ENCODE measurements around the gene KIAA0586.

KIAA0586 gene

DNA sequence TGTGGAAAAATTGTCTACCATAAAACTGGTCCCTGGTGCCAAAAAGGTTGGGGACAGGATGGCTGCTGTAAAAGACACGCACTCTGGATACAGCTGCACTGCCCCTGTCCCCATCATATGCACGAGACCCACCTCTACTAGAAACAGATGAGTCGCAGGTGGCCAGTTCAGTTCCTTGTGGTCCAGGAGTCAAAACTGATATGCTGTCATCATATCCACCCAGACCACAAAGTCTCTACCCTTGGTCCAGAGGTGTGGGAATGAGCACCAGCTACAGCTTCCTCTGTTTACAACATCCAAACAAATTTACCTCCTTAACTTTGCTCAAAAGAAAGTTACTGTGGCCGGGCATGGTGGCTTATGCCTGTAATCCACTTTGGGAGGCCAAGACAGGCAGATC is 166.5 kb downstream of the KIAA0586 start:
- DNase-seq (ENCODE audit: low read depth in 3 of 3, low spot score in 1 of 3), result no peak

DNA sequence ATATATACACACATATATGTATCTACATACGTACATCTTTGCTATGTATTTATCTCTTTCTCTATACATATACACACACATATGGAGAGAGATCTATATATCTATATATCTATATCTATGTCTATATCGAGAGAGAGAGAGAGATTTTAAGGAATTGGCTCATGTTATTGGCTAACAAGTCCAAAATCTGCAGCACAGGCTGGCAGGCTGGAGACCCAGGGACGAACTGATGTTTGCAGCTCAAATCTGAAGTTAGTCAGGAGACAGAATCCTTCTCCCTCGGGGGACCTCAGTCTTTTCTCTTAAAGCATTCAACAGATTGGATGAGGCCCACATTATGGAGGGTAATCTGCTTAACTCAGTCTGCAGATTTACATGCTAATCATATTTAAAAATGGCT is 169.5 kb downstream of the KIAA0586 start:
- DNase-seq (ENCODE audit: low read depth in 3 of 3, low spot score in 1 of 3), result no peak

DNA sequence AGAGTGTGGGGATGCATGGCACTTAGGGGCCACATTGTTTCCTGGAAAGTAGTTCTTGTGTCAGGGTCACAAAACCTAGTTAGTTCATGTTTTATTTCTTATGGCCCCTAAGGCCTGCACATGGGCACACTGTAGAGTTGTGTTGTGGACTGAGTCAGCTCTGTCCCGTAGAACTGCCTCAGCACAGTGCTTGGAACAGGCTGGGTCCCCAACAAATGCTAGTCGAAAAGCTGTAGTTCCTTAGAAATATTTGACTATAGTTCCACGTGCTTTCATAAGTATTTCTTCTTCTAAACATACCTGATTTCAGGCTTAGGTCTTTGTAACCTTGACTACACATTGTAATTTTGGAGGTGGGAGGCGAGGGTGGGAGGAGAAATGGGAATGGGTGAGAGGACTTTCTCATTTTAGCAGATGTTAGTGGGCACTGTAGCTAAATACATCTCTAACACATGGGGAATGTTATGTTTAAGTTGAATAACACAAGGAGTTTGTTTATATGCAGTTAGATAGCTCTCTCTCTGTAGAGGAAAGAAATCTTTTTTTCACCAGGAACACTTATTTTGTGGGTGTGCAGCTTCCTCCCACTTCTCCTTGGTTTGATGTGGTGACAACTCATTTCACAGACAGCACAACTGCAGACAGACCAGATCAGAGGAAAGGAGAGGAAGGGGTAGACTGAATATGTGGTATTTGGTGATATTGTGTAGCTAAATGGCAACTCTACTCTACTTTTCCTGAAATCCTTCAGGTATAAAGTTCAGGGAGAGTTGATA is 170.7 kb downstream of the KIAA0586 start:
- no peak for DNase-seq (ENCODE audit: low read depth in 3 of 3, low spot score in 1 of 3)

DNA sequence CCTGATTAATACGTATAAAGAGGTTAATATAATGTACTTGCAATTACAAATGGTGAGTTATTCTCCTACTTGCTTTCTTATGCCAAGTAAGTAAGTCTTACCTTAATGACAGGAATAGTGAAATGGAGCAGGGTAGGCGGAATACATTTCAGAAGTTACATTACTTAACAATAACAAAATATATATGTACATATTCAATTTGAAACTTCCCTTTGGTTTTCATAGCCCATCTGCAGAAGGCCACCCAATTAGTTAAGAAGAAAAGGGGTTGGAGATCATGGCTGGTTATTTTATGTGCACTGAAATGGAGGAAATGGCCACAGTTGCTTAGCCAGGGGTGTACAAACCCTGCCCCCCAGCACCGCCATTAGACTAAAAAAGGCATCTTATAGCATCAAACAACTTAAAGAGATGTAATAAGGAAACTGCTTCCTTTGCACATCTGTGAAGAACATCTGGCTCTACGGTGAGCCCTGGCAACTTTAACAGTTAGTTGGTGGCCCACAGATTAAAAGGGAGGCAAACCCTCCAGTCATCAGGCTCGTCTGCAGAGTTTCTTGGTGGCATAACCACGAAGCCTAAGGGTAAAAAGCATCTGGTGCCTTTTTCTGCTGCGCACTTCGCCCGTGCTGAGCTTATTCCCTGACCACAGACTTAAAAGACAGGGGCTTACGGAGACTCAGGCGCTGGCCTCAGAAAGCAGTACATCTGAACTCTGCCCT is 171.4 kb downstream of the KIAA0586 start:
- DNase-seq (ENCODE audit: low read depth in 3 of 3, low spot score in 1 of 3), result no peak

DNA sequence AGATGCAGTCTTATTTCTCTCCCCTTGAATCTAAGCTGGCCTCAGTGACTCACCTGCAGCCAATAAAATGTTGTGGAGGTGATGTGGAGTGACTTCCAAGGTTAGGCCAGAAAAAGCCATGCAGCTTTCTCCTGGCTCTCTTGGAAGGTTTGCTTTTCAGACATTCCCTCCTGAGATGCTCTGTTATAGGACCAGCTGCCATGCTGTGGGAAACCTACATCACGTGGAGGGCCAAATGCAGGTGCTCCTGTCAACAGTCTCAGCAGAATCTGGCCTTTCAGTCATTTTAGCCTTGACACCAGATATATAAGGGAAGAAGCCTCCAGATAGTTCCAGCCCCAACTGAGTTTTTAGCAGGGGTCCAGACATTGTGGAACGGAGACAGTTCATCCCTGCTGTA is 172.2 kb downstream of the KIAA0586 start:
- DNase-seq (ENCODE audit: low read depth in 3 of 3, low spot score in 1 of 3), result no peak
